Endothelial cell of umbilical vein (primary cell): Measurements from ENCODE around the gene LDB3. TPM values are rescaled to one million over a fixed set of nuclear protein-coding genes. Genes with fewer than 3 reads are reported as not detected.

Experiments
- BruUV-seq: library from RNA; stranded (reverse); fragments of 400-500 nt; replicated peaks from 2 replicates; lab custom pipeline; 2021; lab: Mats Ljungman, UMichigan
- CTCF ChIA-PET: fragments of 300-600, 350-600 bp; sonication (Branson Sonifier 250); formaldehyde crosslinking; loops from one replicate; lab custom pipeline; 2021; ENCODE audit warnings: antibody characterized with exemption, inconsistent platforms; lab: Charles Lee
- POLR2A ChIA-PET: fragments of 300-600, 350-600 bp; sonication (Branson Sonifier 250); formaldehyde crosslinking; loops from one replicate; lab custom pipeline; 2021; ENCODE audit warnings: antibody characterized with exemption, inconsistent platforms; lab: Charles Lee
- DNase-seq: peaks from one replicate; pipeline ENCODE4 v3.0.0-alpha.2; 2011; ENCODE audit warnings: low read depth, low spot score
- FAIRE-seq: peaks from 2 replicates; lab custom pipeline; 2011; peaks lifted over from hg19 to GRCh38; lab: Jason Lieb, UNC
- H2AFZ ChIP-seq: 2 replicates; pipeline ENCODE4 v1.6.0; 2012; ENCODE audit warnings: low read depth, low read length, control low read depth, inconsistent platforms
- H3K27ac ChIP-seq: 2 replicates; pipeline ENCODE4 v1.5.1; 2011; ENCODE audit warnings: low read depth, mild to moderate bottlenecking, control low read depth, low read length, moderate library complexity; ENCODE audit not compliant: insufficient read depth
- H3K27me3 ChIP-seq, 2 experiments: 2 replicates each; pipeline versions ENCODE4 v1.6.0 to v1.6.1; 2011; ENCODE audit warnings: low read length in 2 of 2, mixed read lengths in 1 of 2; ENCODE audit not compliant: control insufficient read depth in 2 of 2, insufficient read depth in 2 of 2
- H3K36me3 ChIP-seq, 2 experiments: 2 replicates in 1 of 2; 3 replicates in 1 of 2; pipeline ENCODE4 v1.5.1; 2011; ENCODE audit warnings: low read length in 2 of 2, mild to moderate bottlenecking in 1 of 2, moderate library complexity in 1 of 2; ENCODE audit not compliant: control insufficient read depth in 2 of 2, insufficient read depth in 2 of 2; ENCODE audit errors: extremely low read depth in 1 of 2
- H3K4me1 ChIP-seq: 3 replicates; pipeline ENCODE4 v1.5.1; 2011; ENCODE audit warnings: mild to moderate bottlenecking, low read length; ENCODE audit not compliant: control insufficient read depth, insufficient read depth; ENCODE audit errors: extremely low read depth
- H3K4me2 ChIP-seq: 2 replicates; pipeline ENCODE4 v1.6.1; 2011; ENCODE audit warnings: low read length, control low read depth, mixed read lengths; ENCODE audit not compliant: insufficient read depth
- H3K4me3 ChIP-seq, 3 experiments: fragments of 200-600 bp in 1 of 3; sonication (generic), shearing (Covaris generic) in 1 of 3; replicated peaks in 1 of 3; 2 replicates each; pipeline ENCODE4 v1.5.1; 2011 to 2016; ENCODE audit warnings: control low read depth in 3 of 3, low read length in 3 of 3, mild to moderate bottlenecking in 2 of 3, inconsistent platforms in 1 of 3, low read depth in 1 of 3, moderate library complexity in 1 of 3; ENCODE audit not compliant: insufficient read depth in 1 of 3
- H3K79me2 ChIP-seq: 2 replicates; pipeline ENCODE4 v1.6.0; 2012; ENCODE audit warnings: low read length, inconsistent platforms; ENCODE audit not compliant: control insufficient read depth, insufficient read depth
- H3K9ac ChIP-seq: replicated peaks from 2 replicates; pipeline ENCODE3; 2011; ENCODE audit warnings: low read length, control low read depth; ENCODE audit not compliant: insufficient read depth; ENCODE audit errors: extremely low read depth
- H3K9me1 ChIP-seq: replicated peaks from 3 replicates; pipeline ENCODE4 v1.6.0; 2011; ENCODE audit warnings: mild to moderate bottlenecking, low read length; ENCODE audit not compliant: control insufficient read depth, insufficient read depth; ENCODE audit errors: extremely low read depth
- H3K9me3 ChIP-seq: replicated peaks from 2 replicates; pipeline ENCODE4 v1.5.1; 2012; ENCODE audit warnings: low read length, inconsistent platforms; ENCODE audit not compliant: control insufficient read depth, insufficient read depth
- H4K20me1 ChIP-seq: replicated peaks from 2 replicates; pipeline ENCODE3; 2011; ENCODE audit warnings: mild to moderate bottlenecking, low read length; ENCODE audit not compliant: control insufficient read depth, insufficient read depth; ENCODE audit errors: extremely low read depth
- EZH2 ChIP-seq: IDR thresholded peaks from 2 replicates; pipeline ENCODE4 v1.6.1; 2012; ENCODE audit warnings: borderline replicate concordance, low read depth, mild to moderate bottlenecking, moderate library complexity, low read length, inconsistent platforms; ENCODE audit not compliant: severe bottlenecking
- GATA2 ChIP-seq: IDR thresholded peaks from 2 replicates; pipeline ENCODE4 v1.7.0; 2011; ENCODE audit warnings: low read depth, mild to moderate bottlenecking, moderate library complexity, mixed read lengths, low read length; ENCODE audit not compliant: insufficient read length, insufficient read depth
- JUN ChIP-seq: IDR thresholded peaks from 2 replicates; pipeline ENCODE4 v1.6.1; 2011; ENCODE audit warnings: borderline replicate concordance, low read depth; ENCODE audit not compliant: insufficient read length, insufficient read depth
- MYC ChIP-seq: IDR thresholded peaks from one replicate; pipeline ENCODE4 v1.6.1; 2011; ENCODE audit warnings: mild to moderate bottlenecking, low read depth, low read length
- POLR2A ChIP-seq: IDR thresholded peaks from 2 replicates; pipeline ENCODE4 v1.6.1; 2012; ENCODE audit warnings: low read depth, mild to moderate bottlenecking, control low read depth, low read length
- dilution Hi-C: fragments of 300-500 bp; cut with MboI; formaldehyde crosslinking; loops from one replicate; pipeline ENCODE4 v1.15.0; 2019; ENCODE audit warnings: low sequenced_read_pairs; ENCODE audit not compliant: extremely low pct_ligation_motif_present
- intact Hi-C: fragments of 100-400 bp; cut with micrococcal nuclease; formaldehyde crosslinking; loops from one replicate; pipeline ENCODE4 v1.10.0; 2022
- polyA plus RNA-seq, 4 experiments: library from polyadenylated mRNA; depleted of rRNA in 3 of 4; stranded (reverse) in 3 of 4; unstranded in 1 of 4; fragments of >200 nt; gene quantifications; 2 replicates each; pipeline versions ENCODE4 v1.2.1 to v1.2.3, GENCODE V29; 2011 to 2012; ENCODE audit warnings: missing spikeins in 1 of 4
- total RNA-seq: library from RNA; stranded (reverse); gene quantifications from 2 replicates; pipeline ENCODE4 v1.2.3, GENCODE V29; 2021
- TF ChIP-seq, protein P1 (sequence below): IDR thresholded peaks from 2 replicates; pipeline ENCODE4 v1.6.1; 2011; ENCODE audit not compliant: insufficient read depth, insufficient read length
- TF ChIP-seq, protein P2 (sequence below), 2 donors: IDR thresholded peaks; 1 replicate in 1 of 2; 2 replicates in 1 of 2; pipeline ENCODE4 v1.5.1; 2011; ENCODE audit warnings: low read length in 2 of 2, mild to moderate bottlenecking in 2 of 2, moderate library complexity in 2 of 2, control low read depth in 1 of 2, inconsistent platforms in 1 of 2, low read depth in 1 of 2; ENCODE audit not compliant: insufficient read depth in 1 of 2; ENCODE audit errors: extremely low read depth in 1 of 2

LDB3 gene
- total and polyA plus RNA-seq, 2 donors (not counting 3 experiments of a cell fraction or from before 2014, with no cell fraction given), result not detected

DNA sequence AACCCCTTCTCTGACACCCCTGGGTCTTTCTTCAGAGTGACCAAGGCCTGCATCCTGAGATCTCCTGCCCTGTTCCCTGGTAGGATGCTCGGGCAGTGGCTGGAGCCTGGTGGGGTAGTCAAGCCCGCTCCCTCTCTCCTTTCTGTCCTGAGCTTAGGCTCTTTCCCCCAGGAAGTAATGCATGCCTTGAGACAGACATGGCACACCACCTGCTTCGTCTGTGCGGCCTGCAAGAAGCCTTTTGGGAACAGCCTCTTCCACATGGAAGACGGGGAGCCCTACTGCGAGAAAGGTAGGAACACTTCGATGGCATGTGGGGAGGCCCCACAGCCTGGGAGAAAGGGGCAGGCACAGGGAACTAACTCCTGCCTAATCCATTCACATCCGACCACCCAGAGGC lies 50.2 kb downstream of the LDB3 start:
- FAIRE-seq (no peak), DNase-seq (no peak)
- H4K20me1 ChIP-seq, result no peaks in the 10 kb centered on the region
- peaks cover 72 to 76% of the 10 kb centered on the region in 2 experiments for H3K27me3 ChIP-seq
- H3K4me2 ChIP-seq, result no peak overlapping the region
- H3K36me3 ChIP-seq, result no peaks in the 10 kb centered on the region
- TF ChIP-seq, protein P1, sequence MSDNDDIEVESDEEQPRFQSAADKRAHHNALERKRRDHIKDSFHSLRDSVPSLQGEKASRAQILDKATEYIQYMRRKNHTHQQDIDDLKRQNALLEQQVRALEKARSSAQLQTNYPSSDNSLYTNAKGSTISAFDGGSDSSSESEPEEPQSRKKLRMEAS, result no peak
- TF ChIP-seq, protein P2, sequence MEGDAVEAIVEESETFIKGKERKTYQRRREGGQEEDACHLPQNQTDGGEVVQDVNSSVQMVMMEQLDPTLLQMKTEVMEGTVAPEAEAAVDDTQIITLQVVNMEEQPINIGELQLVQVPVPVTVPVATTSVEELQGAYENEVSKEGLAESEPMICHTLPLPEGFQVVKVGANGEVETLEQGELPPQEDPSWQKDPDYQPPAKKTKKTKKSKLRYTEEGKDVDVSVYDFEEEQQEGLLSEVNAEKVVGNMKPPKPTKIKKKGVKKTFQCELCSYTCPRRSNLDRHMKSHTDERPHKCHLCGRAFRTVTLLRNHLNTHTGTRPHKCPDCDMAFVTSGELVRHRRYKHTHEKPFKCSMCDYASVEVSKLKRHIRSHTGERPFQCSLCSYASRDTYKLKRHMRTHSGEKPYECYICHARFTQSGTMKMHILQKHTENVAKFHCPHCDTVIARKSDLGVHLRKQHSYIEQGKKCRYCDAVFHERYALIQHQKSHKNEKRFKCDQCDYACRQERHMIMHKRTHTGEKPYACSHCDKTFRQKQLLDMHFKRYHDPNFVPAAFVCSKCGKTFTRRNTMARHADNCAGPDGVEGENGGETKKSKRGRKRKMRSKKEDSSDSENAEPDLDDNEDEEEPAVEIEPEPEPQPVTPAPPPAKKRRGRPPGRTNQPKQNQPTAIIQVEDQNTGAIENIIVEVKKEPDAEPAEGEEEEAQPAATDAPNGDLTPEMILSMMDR (IDR thresholded peaks at IDR 0.05; ENCODE audit: extremely low read depth in 1 of 2, insufficient read depth in 1 of 2, low read depth in 1 of 2, low read length in 2 of 2), result no peak
- TF ChIP-seq GATA2, result no peak
- TF ChIP-seq POLR2A, result no peak
- no peak for TF ChIP-seq MYC
- TF ChIP-seq EZH2, result no peak
- TF ChIP-seq JUN, result no peak
- dilution Hi-C loops, result no loop called here
- no peaks in the 10 kb centered on the region for H3K9me3 ChIP-seq
- H3K9me1 ChIP-seq, result no peaks in the 10 kb centered on the region
- intact Hi-C loops, result no loop called here
- H3K4me1 ChIP-seq, result no peaks in the 10 kb centered on the region
- ChIA-PET POLR2A (no interaction called here), CTCF (interaction anchor here (1.2 kb wide), 1 partner anchor 16 kb away, joined by 3 read pairs; no protein-coding TSS in a partner anchor)
- H3K27ac ChIP-seq, result no peak overlapping the region
- no peak overlapping the region for H3K4me3 ChIP-seq
- no peak overlapping the region for H2AFZ ChIP-seq
- BruUV-seq, result no TSS peak
- H3K9ac ChIP-seq, result no peak overlapping the region
- no peaks in the 10 kb centered on the region for H3K79me2 ChIP-seq
